Smooth muscle cell (in vitro differentiated cells): ENCODE results near the gene ATG4C. TPM values are rescaled to one million over a fixed set of nuclear protein-coding genes. Genes with fewer than 3 reads are reported as not detected.

ENCODE experiments used
- DNase-seq: peaks from one replicate; lab custom pipeline; 2025; ENCODE audit not compliant: unreplicated experiment; lab: John Stamatoyannopoulos, UW
- H2AFZ ChIP-seq: fragments of 200-600 bp; sonication (generic); 2 replicates; pipeline ENCODE4 v1.6.0; 2016; ENCODE audit warnings: antibody characterized with exemption, low read depth, mild to moderate bottlenecking
- H3F3A ChIP-seq: fragments of 200-600 bp; sonication (generic); 2 replicates; pipeline ENCODE4 v1.6.0; 2017; ENCODE audit warnings: antibody characterized with exemption, low read depth
- H3K27ac ChIP-seq: fragments of 200-600 bp; sonication (generic); 2 replicates; pipeline ENCODE4 v1.5.1; 2016; ENCODE audit warnings: low read depth, mild to moderate bottlenecking
- H3K27me3 ChIP-seq: fragments of 200-600 bp; sonication (generic); 2 replicates; pipeline ENCODE4 v1.6.1; 2016; ENCODE audit warnings: low read depth, mild to moderate bottlenecking
- H3K36me3 ChIP-seq: fragments of 200-600 bp; sonication (generic); 2 replicates; pipeline ENCODE4 v1.5.1; 2016; ENCODE audit warnings: low read depth
- H3K4me1 ChIP-seq: fragments of 200-600 bp; sonication (generic); 2 replicates; pipeline ENCODE4 v1.5.1; 2016; ENCODE audit warnings: low read depth
- H3K4me2 ChIP-seq: fragments of 200-600 bp; sonication (generic); 2 replicates; pipeline ENCODE4 v1.6.0; 2016; ENCODE audit warnings: mild to moderate bottlenecking
- H3K4me3 ChIP-seq: fragments of 200-600 bp; sonication (generic); 2 replicates; pipeline ENCODE4 v1.5.1; 2016; ENCODE audit warnings: mild to moderate bottlenecking
- H3K79me2 ChIP-seq: fragments of 200-600 bp; sonication (generic); 2 replicates; pipeline ENCODE4 v1.6.0; 2016; ENCODE audit warnings: low read depth, mild to moderate bottlenecking
- H3K9ac ChIP-seq: fragments of 200-600 bp; sonication (generic); 2 replicates; pipeline ENCODE4 v1.6.0; 2016; ENCODE audit warnings: low read depth
- H3K9me3 ChIP-seq: fragments of 200-600 bp; sonication (generic); replicated peaks from 2 replicates; pipeline ENCODE4 v1.5.1; 2016; ENCODE audit warnings: low read depth
- H4K20me1 ChIP-seq: fragments of 200-600 bp; sonication (generic); 2 replicates; pipeline ENCODE4 v1.6.0; 2016; ENCODE audit warnings: low read depth
- CTCF ChIP-seq: fragments of 200-600 bp; sonication (generic); IDR thresholded peaks from 2 replicates; pipeline ENCODE4 v1.5.1; 2017; ENCODE audit warnings: borderline replicate concordance, mild to moderate bottlenecking, antibody characterized with exemption; ENCODE audit not compliant: insufficient read depth, poor library complexity, severe bottlenecking
- WGBS: methylation state at CpG from one replicate; pipeline ENCODE4 v1.1.7; 2016; ENCODE audit warnings: low lambda C conversion rate; 5-methylcytosine and 5-hydroxymethylcytosine counted together
- polyA plus RNA-seq: library from polyadenylated mRNA; unstranded; fragments of >200 nt; fragmentation: Nextera tagmentation; extraction: Ambion mirVana; gene quantifications from 2 replicates; pipeline ENCODE4 v1.2.1, GENCODE V29; 2016
- total RNA-seq: library from RNA; depleted of rRNA; stranded (reverse); fragments of >200 nt; gene quantifications from 2 replicates; pipeline ENCODE4 v1.2.3, GENCODE V29; 2014

ATG4C gene
- total and polyA plus RNA-seq, 2 experiments from 2014 or later, result 11.5 to 13.5 TPM

GRCh38 chr1:62879962-62880361 lies 96.0 kb downstream of the ATG4C start:
- DNase-seq, result no peak
- no peaks in the 10 kb centered on the region for H3F3A ChIP-seq
- no peaks in the 10 kb centered on the region for H4K20me1 ChIP-seq
- no peaks in the 10 kb centered on the region for H3K27me3 ChIP-seq
- no peaks in the 10 kb centered on the region for H3K79me2 ChIP-seq
- no peaks in the 10 kb centered on the region for H3K9me3 ChIP-seq
- H3K4me2 ChIP-seq, result no peak overlapping the region
- no peak for TF ChIP-seq CTCF
- no peak overlapping the region for H2AFZ ChIP-seq
- H3K9ac ChIP-seq, result no peak overlapping the region
- 96% methylated on average over 1 of the region's 1 CpG for WGBS
- H3K4me3 ChIP-seq, result no peak overlapping the region
- no peak overlapping the region for H3K27ac ChIP-seq
- no peaks in the 10 kb centered on the region for H3K36me3 ChIP-seq
- H3K4me1 ChIP-seq, result no peaks in the 10 kb centered on the region

GRCh38 chr1:62882201-62883104 lies 98.5 kb downstream of the ATG4C start:
- WGBS, result 68% methylated on average over 10 of the region's 10 CpGs
- H3K4me3 ChIP-seq, result no peak overlapping the region

GRCh38 chr1:62884156-62884740 lies 100.3 kb downstream of the ATG4C start:
- no peak for DNase-seq
- no peak for TF ChIP-seq CTCF
- H3F3A ChIP-seq, result no peaks in the 10 kb centered on the region
- no peak overlapping the region for H3K4me3 ChIP-seq
- H4K20me1 ChIP-seq, result no peaks in the 10 kb centered on the region
- no peak overlapping the region for H3K4me2 ChIP-seq
- no peaks in the 10 kb centered on the region for H3K36me3 ChIP-seq
- no peak overlapping the region for H2AFZ ChIP-seq
- H3K9ac ChIP-seq, result no peak overlapping the region
- H3K4me1 ChIP-seq, result no peaks in the 10 kb centered on the region
- no peaks in the 10 kb centered on the region for H3K9me3 ChIP-seq
- H3K79me2 ChIP-seq, result no peaks in the 10 kb centered on the region
- no peaks in the 10 kb centered on the region for H3K27me3 ChIP-seq
- H3K27ac ChIP-seq, result no peak overlapping the region

More at GRCh38 chr1:62882201-62883104, 98.5 kb downstream of the ATG4C start:
- Histone ChIP-seq H3K4me1 (no peaks in the 10 kb centered on the region), H3K9ac (no peak overlapping the region), H2AFZ (no peak overlapping the region), H3K4me2 (no peak overlapping the region), H3K27ac (no peak overlapping the region), H4K20me1 (no peaks in the 10 kb centered on the region), H3K27me3 (no peaks in the 10 kb centered on the region), H3K36me3 (no peaks in the 10 kb centered on the region), H3K9me3 (no peaks in the 10 kb centered on the region), H3F3A (no peaks in the 10 kb centered on the region), H3K79me2 (no peaks in the 10 kb centered on the region)
- no peak for TF ChIP-seq CTCF
- no peak for DNase-seq
